ENCODE data around the gene TLCD2. TPM values are rescaled to one million over a fixed set of nuclear protein-coding genes. Genes with fewer than 3 reads are reported as not detected.

Gene TLCD2
- total RNA-seq, 1 experiment from 2014 or later = 1.9 TPM

DNA sequence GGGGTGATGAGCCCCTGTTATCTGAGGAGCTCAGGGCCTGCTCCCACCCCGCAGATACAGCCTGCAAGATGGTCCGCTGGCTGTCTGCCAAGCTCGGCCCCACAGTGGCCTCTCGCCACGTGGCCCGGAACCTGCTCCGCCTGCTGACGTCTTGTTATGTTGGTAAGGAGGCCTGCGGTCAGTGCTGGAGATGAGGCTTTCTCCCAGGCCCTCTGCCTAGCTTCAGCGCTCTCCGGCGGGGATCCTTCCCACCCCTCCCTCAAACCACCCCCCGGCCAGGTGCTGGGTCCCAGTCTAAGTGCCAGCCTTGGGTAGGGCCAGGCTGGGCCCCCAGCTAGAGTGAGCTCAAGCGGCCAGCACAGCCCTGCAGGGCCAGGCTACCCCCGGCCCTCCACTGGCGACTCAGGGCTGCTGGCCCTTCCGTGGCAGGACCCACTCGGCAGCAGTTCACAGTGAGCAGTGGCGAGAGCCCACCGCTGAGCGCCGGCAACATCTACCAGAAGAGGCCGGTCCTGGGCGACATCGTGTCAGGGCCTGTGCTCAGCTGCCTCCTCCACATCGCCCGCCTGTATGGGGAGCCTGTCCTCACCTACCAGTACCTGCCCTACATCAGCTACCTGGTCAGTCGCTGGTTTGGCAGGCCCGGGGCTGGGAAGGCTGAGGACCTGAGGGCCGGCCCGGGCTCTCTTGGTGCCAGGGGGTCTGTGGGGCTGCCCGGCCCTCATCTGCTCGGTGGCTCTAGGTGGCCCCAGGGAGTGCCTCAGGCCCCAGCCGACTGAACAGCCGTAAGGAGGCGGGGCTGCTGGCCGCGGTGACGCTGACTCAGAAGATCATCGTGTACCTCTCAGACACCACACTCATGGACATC is 20.4 kb upstream of the TLCD2 start (continued):
- TF ChIP-seq ZNF532 (CRISPR knock-in tag; IDR thresholded peaks at IDR 0.05; ENCODE audit: borderline replicate concordance) (no peak), ERG (CRISPR knock-in tag; IDR thresholded peaks at IDR 0.05) (no peak), CTCF (IDR thresholded peaks at IDR 0.05) (no peak)
- TF ChIP-seq, protein P1, sequence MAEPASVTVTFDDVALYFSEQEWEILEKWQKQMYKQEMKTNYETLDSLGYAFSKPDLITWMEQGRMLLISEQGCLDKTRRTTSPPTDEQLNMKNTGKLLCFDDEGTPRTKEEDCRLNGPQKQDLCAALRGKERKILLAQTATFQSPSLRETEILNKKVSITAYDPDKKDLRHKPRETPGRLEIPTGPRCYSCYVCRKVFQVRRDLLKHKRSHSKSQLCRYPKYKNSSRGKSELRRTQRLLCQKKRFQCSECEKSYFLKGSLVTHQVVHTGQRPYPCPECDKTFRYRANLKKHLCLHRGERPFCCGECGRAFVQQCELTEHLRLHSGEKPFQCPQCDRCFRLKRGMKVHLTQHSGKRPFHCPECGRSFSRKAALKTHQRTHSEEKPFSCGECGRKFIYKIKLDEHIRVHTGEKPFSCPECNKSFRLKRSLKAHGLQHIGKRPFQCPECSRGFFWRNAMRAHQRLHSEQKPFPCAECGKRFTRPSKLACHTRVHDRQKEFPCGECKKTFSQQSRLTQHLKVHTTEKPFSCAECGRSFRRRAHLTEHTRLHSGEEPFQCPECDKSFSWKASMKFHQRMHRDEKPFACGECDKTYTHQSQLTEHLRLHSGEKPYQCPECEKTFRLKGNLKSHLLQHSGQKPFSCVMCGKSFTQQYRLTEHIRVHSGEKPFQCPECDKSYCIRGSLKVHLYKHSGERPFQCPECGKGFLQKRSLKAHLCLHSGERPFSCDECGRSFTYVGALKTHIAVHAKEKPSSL (CRISPR knock-in tag; conservative IDR thresholded peaks at IDR 0.05) = no peak

GRCh38 chr17:1729966-1730325 is 19.8 kb upstream of the TLCD2 start:
- ChIA-PET POLR2A (no interaction called here), CTCF (no interaction called here)
- Mint-ChIP-seq H3K4me1 (peaks cover 4% of the 10 kb centered on the region; the same call in 1 of the 2 replicates), H3K27me3 (ENCODE audit: low read depth) (no peaks in the 10 kb centered on the region), H3K36me3 (no peaks in the 10 kb centered on the region; the same call in 1 of the 2 replicates), H3K9me3 (no peaks in the 10 kb centered on the region), H3K27ac (no peak overlapping the region), H3K4me3 (no peak overlapping the region)
- TF ChIP-seq NFYB (CRISPR knock-in tag; conservative IDR thresholded peaks at IDR 0.05; ENCODE audit: low read depth) = no peak
- no peak for TF ChIP-seq PRRX2 (CRISPR knock-in tag; IDR thresholded peaks at IDR 0.05)
- TF ChIP-seq SMAD3 (CRISPR knock-in tag; IDR thresholded peaks at IDR 0.05; ENCODE audit: borderline replicate concordance) = no peak
- no peak for TF ChIP-seq IRF2 (CRISPR knock-in tag; IDR thresholded peaks at IDR 0.05; ENCODE audit: borderline replicate concordance, low read depth)
- TF ChIP-seq CREB1 (CRISPR knock-in tag; IDR thresholded peaks at IDR 0.05) = no peak
- TF ChIP-seq CBFB (CRISPR knock-in tag; IDR thresholded peaks at IDR 0.05; ENCODE audit: low read depth) = no peak
- no peak for TF ChIP-seq FOXP1 (CRISPR knock-in tag; IDR thresholded peaks at IDR 0.05; ENCODE audit: borderline replicate concordance)
- no peak for TF ChIP-seq ETV6 (CRISPR knock-in tag; IDR thresholded peaks at IDR 0.05)
- no peak for TF ChIP-seq TP53 (CRISPR knock-in tag; IDR thresholded peaks at IDR 0.05)
- TF ChIP-seq RORB (CRISPR knock-in tag; IDR thresholded peaks at IDR 0.05) = no peak
- no peak for TF ChIP-seq OVOL2 (CRISPR knock-in tag; IDR thresholded peaks at IDR 0.05; ENCODE audit: borderline replicate concordance)
- no peak for TF ChIP-seq GTF2I (CRISPR knock-in tag; conservative IDR thresholded peaks at IDR 0.05)
- TF ChIP-seq GABPB1 (CRISPR knock-in tag; IDR thresholded peaks at IDR 0.05) = no peak
- ATAC-seq = no peak
- DNase-seq (ENCODE audit: low spot score) = no peak

Data from WTC11 (cell line).